ENCODE data around the gene CACNA1H.
"Not testable (repeated sequence)": the region's sequence is repeated elsewhere in the genome, so short reads cannot be mapped to it uniquely, and the experiment has no call there.

CACNA1H gene

DNA sequence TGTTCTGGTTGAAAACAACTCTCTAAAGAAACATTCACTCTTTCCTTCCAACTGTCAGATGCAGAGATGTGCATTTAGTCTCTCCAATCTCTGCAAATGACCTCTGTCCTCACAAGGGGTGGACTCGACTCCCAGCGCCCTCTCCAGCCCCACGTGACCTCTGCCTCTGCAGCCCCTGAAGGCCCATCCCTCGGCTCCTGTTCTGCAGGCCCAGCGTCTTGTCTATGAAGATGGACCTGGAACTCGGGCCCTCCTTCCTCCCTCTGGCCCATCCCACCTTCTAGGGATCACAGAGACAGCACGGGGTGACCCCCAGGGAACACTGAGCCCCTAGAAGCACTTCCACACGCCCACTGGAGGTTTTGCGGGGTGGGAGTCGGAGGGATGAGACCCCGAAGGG is 90.5 kb downstream of the CACNA1H start:
- in situ Hi-C loops (cut with MboI; ENCODE audit: low sequenced_read_pairs): not testable (repeated sequence)

DNA sequence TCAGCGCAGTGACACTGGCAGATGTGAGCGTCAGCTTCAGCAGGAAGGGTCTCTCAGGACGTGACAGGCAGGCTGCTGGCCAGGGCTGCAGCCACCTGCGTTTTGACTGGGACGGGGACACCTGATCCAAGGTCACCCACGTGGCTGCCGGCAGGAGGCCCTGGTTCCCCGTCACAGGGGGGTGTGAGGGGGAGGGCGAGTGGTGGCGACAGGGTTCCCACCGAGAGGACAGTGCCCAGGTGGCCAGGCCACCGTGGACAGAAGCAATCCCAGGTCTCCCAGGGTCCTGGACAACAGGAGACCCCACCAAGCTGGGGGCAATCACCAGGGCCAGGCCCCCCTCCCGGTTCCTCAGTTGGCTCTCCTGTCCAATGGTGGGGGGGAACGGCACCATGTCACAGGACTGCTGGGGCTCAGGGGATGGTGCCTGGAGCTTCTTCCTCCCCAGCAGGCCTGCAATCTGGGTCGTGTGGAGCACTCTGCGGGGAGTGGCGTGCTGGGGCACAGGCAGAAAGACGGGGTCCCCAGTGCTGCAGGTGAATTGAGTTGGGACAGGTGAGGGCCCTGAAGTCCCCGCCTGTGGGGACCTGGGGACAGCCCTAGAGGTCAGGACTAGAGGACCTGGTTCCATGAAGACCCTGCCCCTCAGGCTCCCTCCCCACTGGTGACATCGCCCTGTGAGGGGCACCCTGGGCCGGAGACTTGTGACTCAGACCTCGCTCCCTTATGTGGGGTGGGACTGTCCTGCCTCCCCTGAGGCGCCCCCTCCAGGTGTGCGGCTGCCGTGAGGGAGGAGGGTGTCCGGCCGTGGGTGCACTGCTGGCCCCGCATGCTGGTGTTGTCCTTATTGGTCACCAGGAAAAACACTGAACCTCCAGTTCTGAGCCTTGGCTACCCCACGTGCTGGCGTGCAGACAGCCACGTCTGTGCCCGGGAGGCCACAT is 91.3 kb downstream of the CACNA1H start:
- in situ Hi-C loops (cut with MboI; ENCODE audit: low sequenced_read_pairs): not testable (repeated sequence)

- in situ Hi-C loops (cut with MboI; ENCODE audit: low sequenced_read_pairs): no loop called here
These were observed 92.0 kb downstream of the CACNA1H start for GRCh38 chr16:1244881-1245280.

DNA sequence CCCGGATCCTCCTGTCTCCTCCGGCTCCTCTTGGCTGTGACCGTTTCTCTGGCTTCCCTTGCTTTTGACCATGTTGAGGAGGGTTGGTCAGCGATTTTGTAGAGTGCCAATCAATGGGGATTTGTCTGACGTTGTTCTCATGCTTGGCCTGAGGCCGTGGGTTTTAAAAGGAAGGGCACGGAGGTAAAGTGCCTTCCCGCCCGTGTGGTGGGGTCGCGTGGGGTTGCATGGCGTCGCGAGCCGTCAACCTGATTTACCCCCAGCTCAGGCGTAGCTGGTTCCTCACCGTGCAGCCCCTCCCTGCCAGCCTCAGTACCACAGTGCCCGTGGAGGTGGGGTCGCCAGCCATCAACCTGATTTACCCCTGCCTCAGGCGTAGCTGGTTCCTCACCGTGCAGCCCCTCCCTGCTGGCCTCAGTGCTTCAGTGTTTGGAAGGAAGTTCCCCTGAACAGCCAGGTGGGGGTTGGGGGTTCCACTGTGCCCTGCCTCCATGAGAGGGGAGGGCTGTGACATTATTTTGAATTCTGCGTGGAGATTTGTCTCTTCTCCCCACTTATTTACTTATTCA is 92.6 kb downstream of the CACNA1H start:
- in situ Hi-C loops (cut with MboI; ENCODE audit: low sequenced_read_pairs): no loop called here

DNA sequence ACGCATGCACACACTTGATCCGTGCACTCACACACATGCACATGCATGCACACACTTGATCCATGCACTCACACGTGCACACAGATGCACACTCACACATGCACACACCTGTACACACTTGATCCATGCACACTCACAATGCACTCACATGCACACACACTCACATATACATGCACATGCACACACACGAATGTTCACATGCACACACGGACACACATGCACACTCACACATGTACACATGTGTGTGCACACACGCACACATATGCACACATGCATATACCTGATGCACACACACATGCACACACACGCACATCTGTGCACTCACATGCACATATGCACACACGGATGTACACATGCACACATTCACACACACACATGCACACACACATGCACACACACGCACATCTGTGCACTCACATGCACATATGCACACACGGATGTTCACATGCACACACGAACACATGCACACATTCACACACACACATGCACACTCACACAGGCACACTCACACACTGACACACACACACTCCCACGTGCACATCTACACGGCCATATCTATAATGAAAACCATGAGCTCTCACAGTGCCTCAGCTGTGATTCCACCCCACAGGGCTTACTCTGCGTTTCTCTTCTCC is 95.1 kb downstream of the CACNA1H start:
- in situ Hi-C loops (cut with MboI; ENCODE audit: low sequenced_read_pairs): not testable (repeated sequence)

- in situ Hi-C loops (cut with MboI; ENCODE audit: low sequenced_read_pairs): not testable (repeated sequence)
These were observed 96.3 kb downstream of the CACNA1H start for GRCh38 chr16:1249031-1249755.

- in situ Hi-C loops (cut with MboI; ENCODE audit: low sequenced_read_pairs): not testable (repeated sequence)
These were observed 100.9 kb downstream of the CACNA1H start for GRCh38 chr16:1253701-1254364.

GRCh38 chr16:1254821-1255220 is 101.9 kb downstream of the CACNA1H start:
- in situ Hi-C loops (cut with MboI; ENCODE audit: low sequenced_read_pairs): not testable (repeated sequence)

DNA sequence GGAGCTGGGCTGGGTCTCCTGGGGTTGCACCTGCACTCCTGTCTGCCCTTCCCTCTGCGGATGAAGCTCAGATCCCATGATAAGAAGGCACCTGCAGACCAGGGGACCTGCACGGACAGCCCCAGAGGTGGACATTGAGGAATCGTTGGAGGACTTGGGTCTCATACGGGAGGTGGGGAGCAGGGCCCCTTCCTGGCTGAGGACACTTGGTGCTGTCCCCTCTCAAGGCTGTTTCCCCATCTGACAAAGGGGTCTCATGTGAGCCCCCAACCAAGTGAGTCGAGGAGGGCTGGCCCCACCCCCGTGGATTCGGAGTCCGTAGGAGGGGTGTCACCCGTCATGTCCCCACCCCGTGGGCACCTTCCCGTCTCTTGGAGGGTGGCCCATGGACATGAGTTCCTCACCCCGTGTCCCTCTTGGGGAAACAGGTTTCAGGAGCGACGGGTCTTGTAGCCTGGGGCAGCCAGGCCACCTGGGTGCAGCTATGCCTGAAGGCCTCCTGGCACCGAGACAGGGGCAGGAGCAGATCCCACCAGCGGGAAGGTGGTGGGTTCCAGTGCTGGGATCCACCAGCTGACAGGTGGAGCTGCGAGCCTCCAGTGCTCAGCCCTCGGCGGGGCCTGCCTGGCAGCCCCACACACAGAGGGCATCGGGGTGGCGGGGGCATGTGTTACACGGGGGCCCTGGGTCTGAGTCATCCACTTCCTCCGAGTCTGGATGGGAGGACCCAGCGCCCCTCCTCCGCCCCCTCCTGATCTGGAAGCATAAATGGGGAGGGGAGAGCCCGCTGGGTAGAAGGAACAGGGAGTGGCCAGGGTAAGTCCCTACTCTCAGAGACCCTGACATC is 102.6 kb downstream of the CACNA1H start, which contains the start of gene TPSD1:
Gene TPSD1, plus strand, starts transcription at position 794 of the 847 bp plus-strand sequence. CDS start 212 bp downstream, outside the sequence.
- in situ Hi-C loops (cut with MboI; ENCODE audit: low sequenced_read_pairs): not testable (repeated sequence)

GRCh38 chr16:1256296-1256873 is 103.5 kb downstream of the CACNA1H start:
- in situ Hi-C loops (cut with MboI; ENCODE audit: low sequenced_read_pairs): not testable (repeated sequence)

DNA sequence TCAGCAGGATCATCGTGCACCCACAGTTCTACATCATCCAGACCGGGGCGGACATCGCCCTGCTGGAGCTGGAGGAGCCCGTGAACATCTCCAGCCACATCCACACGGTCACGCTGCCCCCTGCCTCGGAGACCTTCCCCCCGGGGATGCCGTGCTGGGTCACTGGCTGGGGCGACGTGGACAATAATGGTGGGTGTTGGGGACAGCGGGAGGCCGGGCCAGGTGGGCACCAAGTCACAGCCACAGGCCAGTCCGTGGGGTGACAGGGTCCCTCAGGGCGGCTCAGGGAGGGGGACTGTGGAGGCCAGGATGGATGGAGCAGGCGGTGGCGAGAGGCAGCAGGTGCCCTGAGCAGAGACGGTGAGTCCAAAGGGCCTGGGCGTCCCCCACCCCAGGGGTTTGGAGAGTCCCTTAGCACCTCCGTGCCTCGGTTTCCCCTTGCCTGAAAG is 104.0 kb downstream of the CACNA1H start:
- in situ Hi-C loops (cut with MboI; ENCODE audit: low sequenced_read_pairs): no loop called here

- in situ Hi-C loops (cut with MboI; ENCODE audit: low sequenced_read_pairs): no loop called here
These were observed 104.8 kb downstream of the CACNA1H start for GRCh38 chr16:1257561-1258224.

DNA sequence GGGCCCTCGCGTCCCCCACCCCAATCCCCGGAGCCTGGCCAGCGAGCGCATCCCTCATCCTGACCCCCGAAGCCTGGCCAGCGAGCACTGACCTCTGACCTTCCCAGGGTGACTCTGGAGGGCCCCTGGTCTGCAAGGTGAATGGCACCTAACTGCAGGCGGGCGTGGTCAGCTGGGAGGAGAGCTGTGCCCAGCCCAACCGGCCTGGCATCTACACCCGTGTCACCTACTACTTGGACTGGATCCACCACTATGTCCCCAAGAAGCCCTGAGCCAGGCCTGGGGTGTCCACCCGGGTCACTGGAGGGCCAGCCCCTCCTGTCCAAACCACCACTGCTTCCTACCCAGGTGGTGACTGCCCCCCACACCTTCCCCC is 105.3 kb downstream of the CACNA1H start:
- in situ Hi-C loops (cut with MboI; ENCODE audit: low sequenced_read_pairs): no loop called here

- in situ Hi-C loops (cut with MboI; ENCODE audit: low sequenced_read_pairs): no loop called here
These were observed 106.2 kb downstream of the CACNA1H start for GRCh38 chr16:1258906-1259759.

DNA sequence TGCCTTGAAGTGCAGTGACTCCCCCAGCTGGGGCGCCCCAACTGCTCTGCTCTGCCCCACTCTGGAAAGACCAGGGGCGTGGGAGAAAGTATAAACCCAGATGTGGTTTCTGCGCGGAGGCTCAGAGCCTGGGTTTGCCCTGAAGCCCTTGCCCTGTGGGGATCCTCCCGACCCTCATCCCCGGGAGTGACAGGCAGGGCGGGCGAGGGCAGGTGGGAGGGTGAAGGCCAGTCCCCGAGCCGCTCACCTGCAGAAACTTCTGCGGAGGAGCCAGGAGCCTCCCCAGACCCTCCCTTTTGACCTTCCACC is 106.8 kb downstream of the CACNA1H start:
- in situ Hi-C loops (cut with MboI; ENCODE audit: low sequenced_read_pairs): no loop called here

- in situ Hi-C loops (cut with MboI; ENCODE audit: low sequenced_read_pairs): no loop called here
These were observed 107.3 kb downstream of the CACNA1H start for GRCh38 chr16:1260101-1260680.

GRCh38 chr16:1261131-1261892 is 108.4 kb downstream of the CACNA1H start:
- in situ Hi-C loops (cut with MboI; ENCODE audit: low sequenced_read_pairs): no loop called here
